ENCODE measurements around the gene DDAH1.

The DDAH1 gene

GRCh38 chr1:85339089-85339488 lies 125.9 kb downstream of the DDAH1 start:
- ChIA-PET POLR2A (no interaction called here), CTCF (interaction anchor here (1.3 kb wide), 1 partner anchor 22 kb away, joined by 6 read pairs; no protein-coding TSS in a partner anchor)
- no peak for DNase-seq (ENCODE audit: extremely low spot score)
- no peak for TF ChIP-seq CTCF (IDR thresholded peaks at IDR 0.05; ENCODE audit: control extremely low read depth, extremely low read depth, low read depth, missing control alignments)

- ChIA-PET POLR2A (no interaction called here), CTCF (interaction anchor here (1.0 kb wide), 1 partner anchor 390 kb away, joined by 3 read pairs; no protein-coding TSS in a partner anchor)
- DNase-seq (ENCODE audit: extremely low spot score) = no peak
- TF ChIP-seq CTCF (IDR thresholded peaks at IDR 0.05; ENCODE audit: control extremely low read depth, extremely low read depth, low read depth, missing control alignments) = no peak
Observed at GRCh38 chr1:85334962-85335361, 130.0 kb downstream of the DDAH1 start.

- ChIA-PET CTCF (no interaction called here), POLR2A (no interaction called here)
- no peak for TF ChIP-seq CTCF (IDR thresholded peaks at IDR 0.05; ENCODE audit: control extremely low read depth, extremely low read depth, low read depth, missing control alignments)
- no peak for DNase-seq (ENCODE audit: extremely low spot score)
Observed at GRCh38 chr1:85333186-85333585, 131.8 kb downstream of the DDAH1 start.

- DNase-seq (ENCODE audit: extremely low spot score) = no peak
- no peak for TF ChIP-seq CTCF (IDR thresholded peaks at IDR 0.05; ENCODE audit: control extremely low read depth, extremely low read depth, low read depth, missing control alignments)
- ChIA-PET CTCF (no interaction called here), POLR2A (no interaction called here)
Observed at GRCh38 chr1:85332575-85332974, 132.4 kb downstream of the DDAH1 start.

GRCh38 chr1:85330711-85331290 lies 134.2 kb downstream of the DDAH1 start:
- TF ChIP-seq CTCF (IDR thresholded peaks at IDR 0.05; ENCODE audit: control extremely low read depth, extremely low read depth, low read depth, missing control alignments) = no peak
- POLR2A ChIA-PET = no interaction called here
- CTCF ChIA-PET = interaction anchor here (1.3 to 1.5 kb wide), 2 partner anchors 23 to 363 kb away, joined by 3 to 4 read pairs; no protein-coding TSS in a partner anchor
- DNase-seq (ENCODE audit: extremely low spot score) = no peak

GRCh38 chr1:85330214-85330631 lies 134.7 kb downstream of the DDAH1 start:
- ChIA-PET POLR2A (no interaction called here), CTCF (interaction anchor here (1.3 to 1.5 kb wide), 2 partner anchors 22 to 363 kb away, joined by 3 to 4 read pairs; no protein-coding TSS in a partner anchor)
- DNase-seq (ENCODE audit: extremely low spot score) = no peak
- TF ChIP-seq CTCF (IDR thresholded peaks at IDR 0.05; ENCODE audit: control extremely low read depth, extremely low read depth, low read depth, missing control alignments) = no peak

Data from GM10248 (cell line).